K562 (cell line): ENCODE data around the gene SDC3. TPM values are rescaled to one million over a fixed set of nuclear protein-coding genes. Genes with fewer than 3 reads are reported as not detected.

Experiments
- ATAC-seq: fragments of 200-7000 bp; cut with Tn5 transposase; 3 replicates; pipeline ENCODE4 v1.9.1; 2020; ENCODE audit warnings: moderate library complexity
- BruUV-seq: library from RNA; stranded (reverse); fragments of 400-500 nt; replicated peaks from 2 replicates; lab custom pipeline; 2021; lab: Mats Ljungman, UMichigan
- CTCF ChIA-PET: fragments of 300-600 bp; formaldehyde crosslinking; extraction: SDS; loops from one replicate; lab custom pipeline; 2021; ENCODE audit warnings: low intra/inter-chr PET ratio; lab: Yijun Ruan, JAX
- POLR2A ChIA-PET: fragments of 300-600, 350-650 bp; sonication (Branson Sonifier 250); formaldehyde crosslinking; extraction: SDS; loops from one replicate; lab custom pipeline; 2021; ENCODE audit warnings: antibody characterized with exemption, inconsistent platforms; lab: Yijun Ruan, JAX
- DNase-seq, 4 experiments: peaks; one replicate each; pipeline versions ENCODE4 v3.0.0 to v3.0.0-alpha.2; 2011 to 2018; ENCODE audit warnings: low spot score in 3 of 4, mixed read lengths in 3 of 4; ENCODE audit errors: extremely low read depth in 1 of 4
- FAIRE-seq: peaks from 2 replicates; lab custom pipeline; 2011; peaks lifted over from hg19 to GRCh38; lab: Jason Lieb, UNC
- H2AFZ ChIP-seq: 2 replicates; pipeline ENCODE4 v1.6.0; 2011; ENCODE audit warnings: low read depth, low read length, control low read depth, inconsistent platforms
- H3K27ac ChIP-seq: fragments of 200-600 bp; 3 replicates; pipeline ENCODE4 v1.8.0; 2011; ENCODE audit warnings: low read depth, mild to moderate bottlenecking, control low read depth, inconsistent platforms, low read length, moderate library complexity, mixed read lengths; ENCODE audit errors: extremely low read depth
- H3K27me3 ChIP-seq, 2 experiments: fragments of 300-600 bp in 1 of 2; 2 replicates in 1 of 2; 3 replicates in 1 of 2; pipeline versions ENCODE4 v1.6.0 to v1.8.0; 2011; ENCODE audit warnings: inconsistent platforms in 2 of 2, low read length in 2 of 2, mild to moderate bottlenecking in 1 of 2, mixed read lengths in 1 of 2, moderate library complexity in 1 of 2; ENCODE audit not compliant: control insufficient read depth in 2 of 2, insufficient read depth in 2 of 2
- H3K36me3 ChIP-seq: fragments of 300-600 bp; 3 replicates; pipeline ENCODE4 v1.8.0; 2011; ENCODE audit warnings: mild to moderate bottlenecking, low read length, inconsistent platforms; ENCODE audit not compliant: control insufficient read depth, insufficient read depth
- H3K4me1 ChIP-seq, 2 experiments: fragments of 200-600 bp in 1 of 2; replicated peaks in 1 of 2; 2 replicates in 1 of 2; 3 replicates in 1 of 2; pipeline versions ENCODE4 v1.5.1 to v1.8.0; 2011; ENCODE audit warnings: inconsistent platforms in 2 of 2, low read length in 2 of 2, mild to moderate bottlenecking in 1 of 2, mixed read lengths in 1 of 2, moderate library complexity in 1 of 2; ENCODE audit not compliant: control insufficient read depth in 2 of 2, insufficient read depth in 2 of 2
- H3K4me2 ChIP-seq: 2 replicates; pipeline ENCODE4 v1.6.1; 2011; ENCODE audit warnings: low read length, control low read depth, inconsistent platforms, mixed read lengths; ENCODE audit not compliant: insufficient read depth
- H3K4me3 ChIP-seq: fragments of 200-600 bp; sonication (generic), shearing (Covaris generic); 2 replicates; pipeline ENCODE4 v1.5.1; 2016; ENCODE audit warnings: control low read depth, inconsistent platforms
- H3K79me2 ChIP-seq: fragments of 200-600 bp; 3 replicates; pipeline ENCODE4 v1.8.0; 2011; ENCODE audit warnings: low read length, inconsistent platforms; ENCODE audit not compliant: control insufficient read depth, insufficient read depth
- H3K9ac ChIP-seq, 2 experiments: 2 replicates each; pipeline versions ENCODE4 v1.6.0 to v1.6.1; 2011; ENCODE audit warnings: low read depth in 2 of 2, low read length in 2 of 2, control low read depth in 1 of 2, inconsistent platforms in 1 of 2, mild to moderate bottlenecking in 1 of 2, mixed read lengths in 1 of 2; ENCODE audit not compliant: insufficient read depth in 1 of 2
- H3K9me1 ChIP-seq: one replicate; pipeline ENCODE4 v1.6.0; 2011; ENCODE audit warnings: inconsistent platforms, mild to moderate bottlenecking, low read length, moderate library complexity; ENCODE audit not compliant: control insufficient read depth, insufficient read depth
- H3K9me3 ChIP-seq: replicated peaks from 2 replicates; pipeline ENCODE4 v1.5.1; 2011; ENCODE audit warnings: low read depth, low read length, inconsistent platforms; ENCODE audit not compliant: control insufficient read depth, insufficient read depth
- H4K20me1 ChIP-seq: replicated peaks from 2 replicates; pipeline ENCODE4 v1.6.1; 2011; ENCODE audit warnings: low read length, inconsistent platforms, mixed read lengths; ENCODE audit not compliant: control insufficient read depth, insufficient read depth
- BMI1 ChIP-seq: fragments of 150-350 bp; IDR thresholded peaks from 2 replicates; pipeline ENCODE4 v1.6.1; 2014; ENCODE audit warnings: low read length
- CTBP1 ChIP-seq: fragments of 450-650 bp; IDR thresholded peaks from 2 replicates; pipeline ENCODE4 v1.6.1; 2016; ENCODE audit warnings: borderline replicate concordance
- EZH2 ChIP-seq: IDR thresholded peaks from 2 replicates; pipeline ENCODE4 v1.6.1; 2012; ENCODE audit warnings: low read depth, mild to moderate bottlenecking, inconsistent platforms, low read length, borderline replicate concordance
- MYNN ChIP-seq, 2 experiments: sonication (generic); formaldehyde crosslinking in 1 of 2; IDR thresholded peaks; 2 replicates each; pipeline versions ENCODE4 v1.5.0 to v1.6.1; 2016 to 2020; ENCODE audit warnings: antibody characterized with exemption in 1 of 2, missing genetic modification reagents in 1 of 2
- RCOR1 ChIP-seq, 2 experiments: IDR thresholded peaks; 2 replicates each; pipeline ENCODE4 v1.6.1; 2012; ENCODE audit warnings: low read depth in 2 of 2, low read length in 2 of 2, borderline replicate concordance in 1 of 2, improper control_type of control experiment in 1 of 2
- RFX1 ChIP-seq: fragments of 450-650 bp; IDR thresholded peaks from 2 replicates; pipeline ENCODE4 v1.6.1; 2016; ENCODE audit warnings: mild to moderate bottlenecking, moderate library complexity
- ZNF165 ChIP-seq: fragments of 250-450 bp; sonication (Bioruptor Pico); IDR thresholded peaks from 2 replicates; pipeline ENCODE4 v1.4.0; 2020; ENCODE audit warnings: borderline replicate concordance
- WGBS: fragments of 100-300 bp; shearing (Covaris generic); methylation state at CpG from one replicate; pipeline ENCODE4 v1.1.6; 2016; ENCODE audit warnings: low coverage, mixed read lengths; ENCODE audit not compliant: insufficient coverage; ENCODE audit errors: missing lambda C conversion rate; 5-methylcytosine and 5-hydroxymethylcytosine counted together
- in situ Hi-C: fragments of 300-500 bp; cut with MboI; formaldehyde crosslinking; loops from 4 replicates; pipeline ENCODE4 v1.15.0; 2018; ENCODE audit warnings: inconsistent platforms, mixed read lengths
- intact Hi-C: fragments of 100-400 bp; cut with micrococcal nuclease; formaldehyde crosslinking; loops from 2 replicates; pipeline ENCODE4 v1.14.2; 2022
- polyA plus RNA-seq, 8 experiments: library from polyadenylated mRNA; depleted of rRNA in 4 of 8; stranded (reverse) in 5 of 8; unstranded in 3 of 8; fragments of >200 nt; fragmentation: Nextera tagmentation in 2 of 8; fragmentation: Illumina TruSeq in 1 of 8; extraction: Ambion mirVana in 2 of 8; extraction: Trizol in 1 of 8; gene quantifications; 2 replicates each; pipeline versions ENCODE4 v1.2.1 to v1.2.3, GENCODE V29; 2011 to 2014; ENCODE audit warnings: inconsistent platforms in 1 of 8, missing spikeins in 1 of 8
- total RNA-seq, 7 experiments: library from RNA; depleted of rRNA in 6 of 7; stranded (reverse); fragments of >200 nt in 6 of 7; fragmentation: Illumina TruSeq in 2 of 7; extraction: Trizol in 2 of 7; gene quantifications; 2 replicates each; pipeline versions ENCODE4 v1.2.1 to v1.2.3, GENCODE V29; 2011 to 2021; ENCODE audit warnings: low replicate concordance in 1 of 7

The SDC3 gene
- total and polyA plus RNA-seq, 9 of the 15 experiments (the other 6 are each of a cell fraction or from before 2014, with no cell fraction given): 0.38 to 44.1 (median 12.1) TPM

GRCh38 chr1:30879940-30880677 is 28.4 kb downstream of the SDC3 start:
- FAIRE-seq (peak; percentile 80), DNase-seq (no peak), ATAC-seq (peak; percentile 10; the same call in 2 of the 3 replicates)
- in situ Hi-C loops (no loop called here), intact Hi-C loops (no loop called here)
- 41% methylated on average over 14 of the region's 17 CpGs for WGBS
- ChIA-PET CTCF (no interaction called here), POLR2A (interaction anchor here (0.6 to 2.1 kb wide), 6 partner anchors 9 to 39 kb away, joined by 3 to 7 read pairs (median 4); no protein-coding TSS in a partner anchor)
- no peaks in the 10 kb centered on the region for H3K9me3 ChIP-seq
- peaks cover 22% of the 10 kb centered on the region; the same call in 1 of the 2 replicates for H4K20me1 ChIP-seq
- H3K79me2 ChIP-seq: no peaks in the 10 kb centered on the region
- TF ChIP-seq CTBP1 (0 out of 2 replicates have a peak, but pooled peaks have one; percentile 20), ZNF165 (no peak), EZH2 (no peak), BMI1 (peak; percentile 62; the same call in 1 of the 2 replicates), RCOR1 (IDR thresholded peaks at IDR 0.05; ENCODE audit: borderline replicate concordance in 1 of 2, low read depth in 2 of 2, low read length in 2 of 2) (no peak), RFX1 (peak; percentile 95), MYNN (IDR thresholded peaks at IDR 0.05) (peak; percentile 96; the same call in 1 of the 2 replicates), MYNN (CRISPR knock-in tag; IDR thresholded peaks at IDR 0.05) (no peak)
- H3K9me1 ChIP-seq: no peaks in the 10 kb centered on the region
- H3K4me2 ChIP-seq: no peak overlapping the region
- no TSS peak for BruUV-seq
- H2AFZ ChIP-seq: no peak overlapping the region
- H3K9ac ChIP-seq: 0 out of 4 replicates have a peak overlapping the region, but pooled peaks of 1 of the 2 experiments have one; percentile 41
- H3K27ac ChIP-seq: no peak overlapping the region
- peaks cover 7% of the 10 kb centered on the region; the same call in 1 of the 3 replicates for H3K36me3 ChIP-seq
- H3K4me1 ChIP-seq: peaks cover 0 to 26% of the 10 kb centered on the region in 2 experiments; a peak in 3 of 5 replicates
- H3K27me3 ChIP-seq: no peaks in the 10 kb centered on the region
- no peak overlapping the region for H3K4me3 ChIP-seq
